ENCODE results near the gene IL10RB. TPM values are rescaled to one million over a fixed set of nuclear protein-coding genes. Genes with fewer than 3 reads are reported as not detected.

Gene IL10RB
- total and polyA plus RNA-seq, 3 donors from 2014 or later = 14.3 to 19.3 (median 14.4) TPM

GRCh38 chr21:33254766-33255165 is 11.4 kb upstream of the IL10RB start:
- H3K27ac ChIP-seq = no peak overlapping the region
- TF ChIP-seq POLR2A (IDR thresholded peaks at IDR 0.05) = no peak
- TF ChIP-seq CTCF (IDR thresholded peaks at IDR 0.05) = no peak
- no peak overlapping the region for H3K4me3 ChIP-seq
- H3K4me1 ChIP-seq = peaks cover 4% of the 10 kb centered on the region
- intact Hi-C loops (cut with DNase I; ENCODE audit: low total_unique reads) = no loop called here
- no peaks in the 10 kb centered on the region for H3K9me3 ChIP-seq
- WGBS, 2 donors = 97% methylated on average over 5 of the region's 5 CpGs
- H3K36me3 ChIP-seq (ENCODE audit: low read depth, missing control alignments) = no peaks in the 10 kb centered on the region
- no peaks in the 10 kb centered on the region for H3K27me3 ChIP-seq
- DNase-seq = no peak

GRCh38 chr21:33255404-33255803 is 10.8 kb upstream of the IL10RB start:
- Histone ChIP-seq H3K27ac (no peak overlapping the region), H3K36me3 (ENCODE audit: low read depth, missing control alignments) (no peaks in the 10 kb centered on the region), H3K27me3 (no peaks in the 10 kb centered on the region), H3K4me3 (no peak overlapping the region), H3K4me1 (peaks cover 4% of the 10 kb centered on the region), H3K9me3 (no peaks in the 10 kb centered on the region)
- intact Hi-C loops (cut with DNase I; ENCODE audit: low total_unique reads) = no loop called here
- no peak for DNase-seq
- no peak for TF ChIP-seq POLR2A (IDR thresholded peaks at IDR 0.05)
- no peak for TF ChIP-seq CTCF (IDR thresholded peaks at IDR 0.05)
- 50 to 80% methylated on average over 1 of the region's 1 CpG for WGBS, 2 donors

GRCh38 chr21:33256019-33256418 is 10.1 kb upstream of the IL10RB start:
- Histone ChIP-seq H3K4me1 (peaks cover 3% of the 10 kb centered on the region), H3K27me3 (no peaks in the 10 kb centered on the region), H3K9me3 (no peaks in the 10 kb centered on the region), H3K36me3 (ENCODE audit: low read depth, missing control alignments) (no peaks in the 10 kb centered on the region), H3K27ac (no peak overlapping the region), H3K4me3 (no peak overlapping the region)
- WGBS, 2 donors = 95 to 96% methylated on average over 6 of the region's 6 CpGs
- DNase-seq = no peak
- intact Hi-C loops (cut with DNase I; ENCODE audit: low total_unique reads) = no loop called here
- TF ChIP-seq POLR2A (IDR thresholded peaks at IDR 0.05) (no peak), CTCF (IDR thresholded peaks at IDR 0.05) (no peak)

GRCh38 chr21:33257094-33257803 is 8.9 kb upstream of the IL10RB start:
- peak; percentile 39 for DNase-seq
- no peak for TF ChIP-seq CTCF (IDR thresholded peaks at IDR 0.05)
- TF ChIP-seq POLR2A (IDR thresholded peaks at IDR 0.05) = no peak
- WGBS, 2 donors = 73 to 76% methylated on average over 13 to 18 of the region's 18 CpGs
- Histone ChIP-seq H3K4me3 (no peak overlapping the region), H3K9me3 (no peaks in the 10 kb centered on the region), H3K27ac (no peak overlapping the region), H3K27me3 (no peaks in the 10 kb centered on the region), H3K4me1 (no peaks in the 10 kb centered on the region), H3K36me3 (ENCODE audit: low read depth, missing control alignments) (no peaks in the 10 kb centered on the region)
- intact Hi-C loops (cut with DNase I; ENCODE audit: low total_unique reads) = no loop called here

GRCh38 chr21:33258475-33258874 is 7.7 kb upstream of the IL10RB start:
- Histone ChIP-seq H3K27me3 (no peaks in the 10 kb centered on the region), H3K36me3 (ENCODE audit: low read depth, missing control alignments) (no peaks in the 10 kb centered on the region), H3K4me3 (no peak overlapping the region), H3K9me3 (no peaks in the 10 kb centered on the region), H3K4me1 (no peaks in the 10 kb centered on the region), H3K27ac (no peak overlapping the region)
- no peak for TF ChIP-seq POLR2A (IDR thresholded peaks at IDR 0.05)
- no peak for TF ChIP-seq CTCF (IDR thresholded peaks at IDR 0.05)
- intact Hi-C loops (cut with DNase I; ENCODE audit: low total_unique reads) = no loop called here
- no peak for DNase-seq
- 84 to 95% methylated on average over 9 of the region's 9 CpGs for WGBS, 2 donors
